Measurements from ENCODE around the gene CCN5.
"Not testable (repeated sequence)": the region's sequence is repeated elsewhere in the genome, so short reads cannot be mapped to it uniquely, and the experiment has no call there.

Gene CCN5

GRCh38 chr20:44762466-44763140 lies 47.4 kb downstream of the CCN5 start:
- no peak for DNase-seq

- not testable (repeated sequence) for DNase-seq
Measured at GRCh38 chr20:44763798-44764197, 48.6 kb downstream of the CCN5 start.

- DNase-seq: no peak
Measured at GRCh38 chr20:44765091-44765490, 49.9 kb downstream of the CCN5 start.

- no peak for DNase-seq
Measured at GRCh38 chr20:44765701-44766347, 50.7 kb downstream of the CCN5 start.

- DNase-seq: no peak
Measured at GRCh38 chr20:44768256-44768655, 53.1 kb downstream of the CCN5 start.

GRCh38 chr20:44768854-44769480 lies 53.8 kb downstream of the CCN5 start:
- no peak for DNase-seq

GRCh38 chr20:44769481-44769863 lies 54.3 kb downstream of the CCN5 start:
- DNase-seq: no peak

- no peak for DNase-seq
Measured at GRCh38 chr20:44770484-44771171, 55.5 kb downstream of the CCN5 start.

GRCh38 chr20:44771172-44771535 lies 56.0 kb downstream of the CCN5 start:
- DNase-seq: no peak

- no peak for DNase-seq
Measured at GRCh38 chr20:44772636-44773035, 57.5 kb downstream of the CCN5 start.

- DNase-seq: no peak
Measured at GRCh38 chr20:44773070-44773829, 58.1 kb downstream of the CCN5 start.

GRCh38 chr20:44776980-44777379 lies 61.8 kb downstream of the CCN5 start:
- DNase-seq: peak; percentile 17

All from EL (cell line).